Muscle layer of duodenum (tissue), 2 donors: ENCODE results near the gene LRRC27.
A peak's percentile ranks its signal among the peaks of the same experiment; 100 is the strongest.

Source experiments
- H3K27ac ChIP-seq: one replicate; pipeline ENCODE4 v1.7.0; 2013; ENCODE audit warnings: mild to moderate bottlenecking, low read length
- H3K27me3 ChIP-seq: one replicate; pipeline ENCODE4 v1.7.0; 2013; ENCODE audit warnings: low read depth, mild to moderate bottlenecking, control low read depth, low read length
- H3K36me3 ChIP-seq, 2 donors: one replicate each; pipeline ENCODE4 v1.7.0; 2013; ENCODE audit warnings: low read length in 2 of 2, control low read depth in 1 of 2, mild to moderate bottlenecking in 1 of 2; ENCODE audit not compliant: insufficient read depth in 2 of 2, control insufficient read depth in 1 of 2
- H3K4me1 ChIP-seq, 2 donors: one replicate each; pipeline ENCODE4 v1.7.0; 2013; ENCODE audit warnings: low read length in 2 of 2, mild to moderate bottlenecking in 2 of 2, control low read depth in 1 of 2, moderate library complexity in 1 of 2; ENCODE audit not compliant: insufficient read depth in 2 of 2, control insufficient read depth in 1 of 2
- H3K4me3 ChIP-seq, 2 donors: one replicate each; pipeline ENCODE4 v1.7.0; 2013; ENCODE audit warnings: low read length in 2 of 2, low read depth in 1 of 2, mild to moderate bottlenecking in 1 of 2
- H3K9me3 ChIP-seq, 2 donors: one replicate each; pipeline ENCODE4 v1.7.0; 2013; ENCODE audit warnings: low read length in 2 of 2, control low read depth in 1 of 2, mild to moderate bottlenecking in 1 of 2; ENCODE audit not compliant: control insufficient read depth in 1 of 2
- donor health status: healthy.

The LRRC27 gene

GRCh38 chr10:132390170-132390920 lies 58.4 kb downstream of the LRRC27 start:
- no peaks in the 10 kb centered on the region for H3K36me3 ChIP-seq
- no peaks in the 10 kb centered on the region for H3K27me3 ChIP-seq
- no peak overlapping the region for H3K27ac ChIP-seq
- peaks cover 0 to 2% of the 10 kb centered on the region in 2 donors for H3K4me1 ChIP-seq
- H3K4me3 ChIP-seq, result no peak overlapping the region
- H3K9me3 ChIP-seq, result no peaks in the 10 kb centered on the region

GRCh38 chr10:132390921-132391675 lies 59.1 kb downstream of the LRRC27 start:
- no peaks in the 10 kb centered on the region for H3K9me3 ChIP-seq
- no peak overlapping the region for H3K27ac ChIP-seq
- no peaks in the 10 kb centered on the region for H3K27me3 ChIP-seq
- H3K4me1 ChIP-seq, result peaks cover 0 to 9% of the 10 kb centered on the region in 2 donors
- no peak overlapping the region for H3K4me3 ChIP-seq
- H3K36me3 ChIP-seq, result no peaks in the 10 kb centered on the region

- H3K9me3 ChIP-seq, result no peaks in the 10 kb centered on the region
- no peak overlapping the region for H3K27ac ChIP-seq
- no peaks in the 10 kb centered on the region for H3K36me3 ChIP-seq
- no peaks in the 10 kb centered on the region for H3K27me3 ChIP-seq
- peaks cover 0 to 9% of the 10 kb centered on the region in 2 donors for H3K4me1 ChIP-seq
- no peak overlapping the region for H3K4me3 ChIP-seq
These were observed 59.7 kb downstream of the LRRC27 start for GRCh38 chr10:132391676-132392020.

- Histone ChIP-seq H3K27ac (no peak overlapping the region), H3K36me3 (no peaks in the 10 kb centered on the region), H3K9me3 (no peaks in the 10 kb centered on the region), H3K4me3 (no peak overlapping the region), H3K27me3 (no peaks in the 10 kb centered on the region), H3K4me1 (peaks cover 0 to 9% of the 10 kb centered on the region in 2 donors)
These were observed 60.3 kb downstream of the LRRC27 start for GRCh38 chr10:132392184-132392800.

GRCh38 chr10:132392811-132393694 lies 61.1 kb downstream of the LRRC27 start:
- no peaks in the 10 kb centered on the region for H3K9me3 ChIP-seq
- peaks cover 2 to 15% of the 10 kb centered on the region in 2 donors for H3K4me1 ChIP-seq
- no peak overlapping the region for H3K27ac ChIP-seq
- no peak overlapping the region for H3K4me3 ChIP-seq
- no peaks in the 10 kb centered on the region for H3K27me3 ChIP-seq
- H3K36me3 ChIP-seq, result no peaks in the 10 kb centered on the region

- H3K9me3 ChIP-seq, result no peaks in the 10 kb centered on the region
- no peak overlapping the region for H3K4me3 ChIP-seq
- no peaks in the 10 kb centered on the region for H3K36me3 ChIP-seq
- H3K27ac ChIP-seq, result no peak overlapping the region
- H3K27me3 ChIP-seq, result no peaks in the 10 kb centered on the region
- peaks cover 8 to 22% of the 10 kb centered on the region in 2 donors for H3K4me1 ChIP-seq
These were observed 61.7 kb downstream of the LRRC27 start for GRCh38 chr10:132393695-132394181.

GRCh38 chr10:132394201-132394811 lies 62.3 kb downstream of the LRRC27 start:
- H3K36me3 ChIP-seq, result no peaks in the 10 kb centered on the region
- H3K4me1 ChIP-seq, result peaks cover 8 to 27% of the 10 kb centered on the region in 2 donors
- no peak overlapping the region for H3K27ac ChIP-seq
- H3K27me3 ChIP-seq, result no peaks in the 10 kb centered on the region
- no peaks in the 10 kb centered on the region for H3K9me3 ChIP-seq
- H3K4me3 ChIP-seq, result no peak overlapping the region

GRCh38 chr10:132394936-132395703 lies 63.1 kb downstream of the LRRC27 start:
- no peaks in the 10 kb centered on the region for H3K9me3 ChIP-seq
- no peak overlapping the region for H3K4me3 ChIP-seq
- no peak overlapping the region for H3K27ac ChIP-seq
- H3K4me1 ChIP-seq, result peaks cover 8 to 34% of the 10 kb centered on the region in 2 donors
- no peaks in the 10 kb centered on the region for H3K27me3 ChIP-seq
- H3K36me3 ChIP-seq, result no peaks in the 10 kb centered on the region

- no peak overlapping the region for H3K27ac ChIP-seq
- H3K36me3 ChIP-seq, result no peaks in the 10 kb centered on the region
- peak overlapping the region in 1 of 2 donors; percentile 57 for H3K4me3 ChIP-seq
- no peaks in the 10 kb centered on the region for H3K27me3 ChIP-seq
- H3K9me3 ChIP-seq, result no peaks in the 10 kb centered on the region
- peaks cover 8 to 40% of the 10 kb centered on the region in 2 donors for H3K4me1 ChIP-seq
These were observed 63.9 kb downstream of the LRRC27 start for GRCh38 chr10:132395704-132396493.
